Body of pancreas (tissue), 4 donors: ENCODE results near the gene PATZ1.

ENCODE experiments used
- CTCF ChIP-seq, 7 experiments: fragments of 450-650 bp in 4 of 7; fragments of 200-600 bp in 3 of 7; sonication (generic) in 3 of 7; IDR thresholded peaks; one replicate each; pipeline ENCODE4 v1.5.1; 2016 to 2019; ENCODE audit warnings: antibody characterized with exemption in 7 of 7
- POLR2A ChIP-seq, 3 donors: fragments of 450-650 bp; IDR thresholded peaks; one replicate each; pipeline ENCODE4 v1.6.1; 2016; ENCODE audit warnings: antibody characterized with exemption in 3 of 3, mild to moderate bottlenecking in 2 of 3

GRCh38 chr22:31286360-31287255 lies 59.5 kb downstream of the PATZ1 start:
- no peak for TF ChIP-seq CTCF (IDR thresholded peaks at IDR 0.05)
- TF ChIP-seq POLR2A (IDR thresholded peaks at IDR 0.05), result peak in 1 of 3 donors; percentile 30
